ENCODE results near the gene HAGH.

DNA sequence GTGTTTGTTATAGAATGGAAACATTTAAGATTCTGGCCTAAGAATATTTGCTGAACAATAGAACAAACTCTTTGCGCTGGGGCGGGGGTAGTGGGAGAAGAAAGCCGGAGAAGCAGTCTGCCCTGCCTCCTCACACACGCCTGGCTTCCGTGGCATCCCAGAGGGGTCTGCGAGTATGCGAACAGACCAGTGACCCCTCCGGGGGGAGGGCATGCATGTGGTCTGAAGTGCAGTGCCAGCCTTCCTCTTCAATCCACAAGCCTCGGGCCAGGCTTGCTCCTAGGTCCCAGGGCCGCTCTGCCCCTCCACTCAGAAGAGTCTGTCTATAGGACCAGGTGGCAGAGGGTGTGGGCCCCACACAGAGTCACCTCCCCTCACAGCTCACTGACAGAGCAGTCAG lies 19.0 kb downstream of the HAGH start:
- TF ChIP-seq, protein P1, sequence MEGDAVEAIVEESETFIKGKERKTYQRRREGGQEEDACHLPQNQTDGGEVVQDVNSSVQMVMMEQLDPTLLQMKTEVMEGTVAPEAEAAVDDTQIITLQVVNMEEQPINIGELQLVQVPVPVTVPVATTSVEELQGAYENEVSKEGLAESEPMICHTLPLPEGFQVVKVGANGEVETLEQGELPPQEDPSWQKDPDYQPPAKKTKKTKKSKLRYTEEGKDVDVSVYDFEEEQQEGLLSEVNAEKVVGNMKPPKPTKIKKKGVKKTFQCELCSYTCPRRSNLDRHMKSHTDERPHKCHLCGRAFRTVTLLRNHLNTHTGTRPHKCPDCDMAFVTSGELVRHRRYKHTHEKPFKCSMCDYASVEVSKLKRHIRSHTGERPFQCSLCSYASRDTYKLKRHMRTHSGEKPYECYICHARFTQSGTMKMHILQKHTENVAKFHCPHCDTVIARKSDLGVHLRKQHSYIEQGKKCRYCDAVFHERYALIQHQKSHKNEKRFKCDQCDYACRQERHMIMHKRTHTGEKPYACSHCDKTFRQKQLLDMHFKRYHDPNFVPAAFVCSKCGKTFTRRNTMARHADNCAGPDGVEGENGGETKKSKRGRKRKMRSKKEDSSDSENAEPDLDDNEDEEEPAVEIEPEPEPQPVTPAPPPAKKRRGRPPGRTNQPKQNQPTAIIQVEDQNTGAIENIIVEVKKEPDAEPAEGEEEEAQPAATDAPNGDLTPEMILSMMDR (IDR thresholded peaks at IDR 0.05): no peak
- no peak for TF ChIP-seq POLR2AphosphoS5 (IDR thresholded peaks at IDR 0.05)
